ENCODE data around the gene VPS41.

VPS41 gene

DNA sequence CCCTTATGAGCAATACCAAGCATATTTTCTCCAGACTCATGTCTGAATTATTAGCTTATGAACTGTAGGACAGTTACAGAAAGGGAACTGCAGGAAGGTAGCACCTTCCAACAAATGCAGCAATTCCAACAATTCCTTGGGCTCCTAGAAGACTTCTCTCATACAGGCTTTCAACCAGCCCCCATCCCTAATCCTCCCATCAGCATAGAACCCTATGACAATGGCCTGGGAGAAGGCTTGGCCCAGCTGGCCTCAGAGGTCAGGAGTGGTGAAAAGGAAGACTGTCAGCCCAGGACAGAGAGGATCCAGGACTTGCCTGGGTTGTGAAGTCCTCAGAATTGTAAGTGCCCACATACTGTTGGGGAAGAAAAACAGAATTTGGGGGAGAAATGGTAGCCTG, 5.9 kb downstream of the VPS41 start:
- Histone ChIP-seq H3K9ac (ENCODE audit: low read depth, low read length, poor library complexity) (no peak overlapping the region), H3K4me2 (ENCODE audit: insufficient read depth, low read length, poor library complexity, severe bottlenecking) (no peak overlapping the region), H3K18ac (ENCODE audit: low read length) (no peak overlapping the region), H4K8ac (ENCODE audit: low read depth, low read length) (no peak overlapping the region), H3K4me1 (ENCODE audit: control insufficient read depth in 2 of 2, insufficient read depth in 1 of 2, low read depth in 1 of 2, low read length in 2 of 2) (peaks cover 9 to 13% of the 10 kb centered on the region in 2 donors), H2BK12ac (ENCODE audit: low read length) (no peak overlapping the region), H3K23ac (ENCODE audit: low read depth, low read length, poor library complexity) (no peak overlapping the region), H3K27me3 (ENCODE audit: control insufficient read depth in 3 of 3, insufficient read depth in 3 of 3, low read depth in 1 of 3, low read length in 3 of 3) (no peaks in the 10 kb centered on the region), H3K4ac (ENCODE audit: low read length) (no peak overlapping the region), H2BK5ac (ENCODE audit: low read length) (no peak overlapping the region), H3K27ac (replicated peaks; ENCODE audit: low read length) (peak overlapping the region; percentile 17), H3K36me3 (replicated peaks in 1 of 2; ENCODE audit: control insufficient read depth in 2 of 2, insufficient read depth in 2 of 2, low read length in 2 of 2) (no peaks in the 10 kb centered on the region), H3K14ac (ENCODE audit: low read length) (no peak overlapping the region), H3K4me3 (ENCODE audit: low read length in 2 of 2) (no peak overlapping the region), H3K79me1 (ENCODE audit: low read depth, low read length) (peaks cover 4% of the 10 kb centered on the region), H3K9me3 (replicated peaks in 1 of 2; ENCODE audit: control insufficient read depth in 2 of 2, insufficient read depth in 1 of 2, low read depth in 1 of 2, low read length in 2 of 2) (no peaks in the 10 kb centered on the region), H2BK120ac (ENCODE audit: low read depth, low read length) (no peak overlapping the region), H4K91ac (ENCODE audit: low read depth, low read length, poor library complexity) (no peak overlapping the region), H2BK15ac (ENCODE audit: low read length) (no peak overlapping the region), H2AFZ (ENCODE audit: low read length) (no peak overlapping the region), H2AK5ac (ENCODE audit: low read depth, low read length) (no peak overlapping the region)
- DNase-seq (ENCODE audit: low spot score) = no peak

DNA sequence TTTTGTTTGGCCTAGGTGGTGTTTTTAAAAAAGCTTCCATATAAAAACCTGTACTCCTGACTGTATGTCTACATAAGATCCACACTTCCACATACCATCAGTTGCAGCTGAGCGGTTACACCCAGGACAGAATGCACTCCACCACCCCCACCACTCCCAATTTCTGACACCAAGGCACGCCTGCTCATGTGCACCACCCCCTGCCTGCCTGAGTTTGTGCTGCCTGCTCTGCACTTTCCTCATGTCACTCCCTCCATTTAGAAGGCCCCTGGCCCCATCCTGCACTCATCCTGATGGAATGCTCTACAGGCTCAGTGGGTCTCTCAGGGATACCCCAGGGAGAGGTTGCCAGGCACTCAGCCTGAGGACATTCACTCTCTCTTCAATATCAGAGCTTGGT, 6.5 kb downstream of the VPS41 start:
- Histone ChIP-seq H2BK120ac (ENCODE audit: low read depth, low read length) (no peak overlapping the region), H3K14ac (ENCODE audit: low read length) (no peak overlapping the region), H3K23ac (ENCODE audit: low read depth, low read length, poor library complexity) (no peak overlapping the region), H3K4me3 (ENCODE audit: low read length in 2 of 2) (no peak overlapping the region), H2AFZ (ENCODE audit: low read length) (no peak overlapping the region), H3K27me3 (ENCODE audit: control insufficient read depth in 3 of 3, insufficient read depth in 3 of 3, low read depth in 1 of 3, low read length in 3 of 3) (no peaks in the 10 kb centered on the region), H3K27ac (replicated peaks; ENCODE audit: low read length) (no peak overlapping the region), H3K4me2 (ENCODE audit: insufficient read depth, low read length, poor library complexity, severe bottlenecking) (no peak overlapping the region), H4K91ac (ENCODE audit: low read depth, low read length, poor library complexity) (no peak overlapping the region), H3K4ac (ENCODE audit: low read length) (no peak overlapping the region), H2BK15ac (ENCODE audit: low read length) (no peak overlapping the region), H4K8ac (ENCODE audit: low read depth, low read length) (no peak overlapping the region), H2BK5ac (ENCODE audit: low read length) (no peak overlapping the region), H2AK5ac (ENCODE audit: low read depth, low read length) (no peak overlapping the region), H3K9me3 (replicated peaks in 1 of 2; ENCODE audit: control insufficient read depth in 2 of 2, insufficient read depth in 1 of 2, low read depth in 1 of 2, low read length in 2 of 2) (no peaks in the 10 kb centered on the region), H3K18ac (ENCODE audit: low read length) (peak overlapping the region; percentile 68), H2BK12ac (ENCODE audit: low read length) (no peak overlapping the region), H3K36me3 (replicated peaks in 1 of 2; ENCODE audit: control insufficient read depth in 2 of 2, insufficient read depth in 2 of 2, low read length in 2 of 2) (no peaks in the 10 kb centered on the region), H3K4me1 (ENCODE audit: control insufficient read depth in 2 of 2, insufficient read depth in 1 of 2, low read depth in 1 of 2, low read length in 2 of 2) (peaks cover 9 to 13% of the 10 kb centered on the region in 2 donors), H3K9ac (ENCODE audit: low read depth, low read length, poor library complexity) (no peak overlapping the region), H3K79me1 (ENCODE audit: low read depth, low read length) (peaks cover 4% of the 10 kb centered on the region)
- no CpG with 5 or more reads among the region's 2 CpGs for WGBS, 2 donors (ENCODE audit: extremely low coverage in 2 of 2, insufficient read length in 2 of 2, insufficient replicate concordance in 1 of 2)
- DNase-seq (ENCODE audit: low spot score) = no peak

DNA sequence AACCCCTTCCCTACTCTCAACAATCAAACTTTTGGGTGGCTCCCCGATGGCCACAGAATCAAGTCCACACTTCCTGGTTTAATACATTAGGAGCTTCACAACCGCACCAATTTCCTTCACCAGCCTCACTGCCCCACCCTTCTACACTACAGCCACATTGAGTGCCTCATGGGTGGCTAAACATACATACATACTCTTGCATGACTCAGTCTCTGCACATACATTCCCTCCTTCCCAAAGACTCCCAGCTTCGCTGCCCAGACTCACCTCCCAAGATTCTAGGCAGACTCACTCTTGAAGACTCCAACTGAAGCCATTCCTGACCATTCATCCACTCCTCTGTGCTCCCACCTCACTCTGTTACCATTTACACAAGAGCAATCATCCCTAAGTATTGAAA, 15.9 kb downstream of the VPS41 start:
- Histone ChIP-seq H3K4me3 (ENCODE audit: low read length in 2 of 2) (no peak overlapping the region), H3K14ac (ENCODE audit: low read length) (no peak overlapping the region), H3K79me1 (ENCODE audit: low read depth, low read length) (no peaks in the 10 kb centered on the region), H3K9ac (ENCODE audit: low read depth, low read length, poor library complexity) (no peak overlapping the region), H3K18ac (ENCODE audit: low read length) (no peak overlapping the region), H2BK15ac (ENCODE audit: low read length) (no peak overlapping the region), H4K8ac (ENCODE audit: low read depth, low read length) (no peak overlapping the region), H3K27ac (replicated peaks; ENCODE audit: low read length) (no peak overlapping the region), H3K36me3 (replicated peaks in 1 of 2; ENCODE audit: control insufficient read depth in 2 of 2, insufficient read depth in 2 of 2, low read length in 2 of 2) (peaks cover 5 to 26% of the 10 kb centered on the region in 2 donors), H3K4me1 (ENCODE audit: control insufficient read depth in 2 of 2, insufficient read depth in 1 of 2, low read depth in 1 of 2, low read length in 2 of 2) (no peaks in the 10 kb centered on the region), H3K4ac (ENCODE audit: low read length) (no peak overlapping the region), H3K23ac (ENCODE audit: low read depth, low read length, poor library complexity) (no peak overlapping the region), H3K27me3 (ENCODE audit: control insufficient read depth in 3 of 3, insufficient read depth in 3 of 3, low read depth in 1 of 3, low read length in 3 of 3) (no peaks in the 10 kb centered on the region), H3K9me3 (replicated peaks in 1 of 2; ENCODE audit: control insufficient read depth in 2 of 2, insufficient read depth in 1 of 2, low read depth in 1 of 2, low read length in 2 of 2) (no peaks in the 10 kb centered on the region), H2AFZ (ENCODE audit: low read length) (no peak overlapping the region), H2BK120ac (ENCODE audit: low read depth, low read length) (no peak overlapping the region), H3K4me2 (ENCODE audit: insufficient read depth, low read length, poor library complexity, severe bottlenecking) (no peak overlapping the region), H2BK5ac (ENCODE audit: low read length) (no peak overlapping the region), H2AK5ac (ENCODE audit: low read depth, low read length) (no peak overlapping the region), H2BK12ac (ENCODE audit: low read length) (no peak overlapping the region), H4K91ac (ENCODE audit: low read depth, low read length, poor library complexity) (no peak overlapping the region)
- DNase-seq (ENCODE audit: low spot score) = no peak
- no CpG with 5 or more reads among the region's 3 CpGs for whole genome bisulfite sequencing, 2 donors (ENCODE audit: extremely low coverage in 2 of 2, insufficient read length in 2 of 2, insufficient replicate concordance in 1 of 2)

DNA sequence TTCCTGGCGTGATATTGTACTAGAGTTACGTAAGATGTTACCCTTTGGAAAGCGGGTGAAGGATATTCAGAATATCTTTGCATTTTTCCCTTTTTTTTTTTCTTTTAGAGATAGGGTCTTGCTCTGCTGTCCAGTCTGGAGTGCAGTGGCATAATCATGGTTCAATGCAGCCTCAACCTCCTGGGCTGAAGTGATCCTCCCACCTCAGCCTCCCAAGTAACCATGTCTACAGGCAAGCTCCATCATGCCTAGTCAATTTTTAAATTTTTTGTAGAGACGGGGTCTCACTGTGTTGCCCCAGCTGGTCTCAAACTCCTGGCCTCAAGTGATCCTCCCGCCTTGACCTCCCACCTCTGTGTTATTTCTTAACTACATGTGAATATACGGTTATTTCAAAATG, 18.4 kb downstream of the VPS41 start:
- Histone ChIP-seq H3K23ac (ENCODE audit: low read depth, low read length, poor library complexity) (no peak overlapping the region), H4K91ac (ENCODE audit: low read depth, low read length, poor library complexity) (no peak overlapping the region), H2AFZ (ENCODE audit: low read length) (no peak overlapping the region), H3K4ac (ENCODE audit: low read length) (no peak overlapping the region), H3K36me3 (replicated peaks in 1 of 2; ENCODE audit: control insufficient read depth in 2 of 2, insufficient read depth in 2 of 2, low read length in 2 of 2) (peaks cover 3 to 18% of the 10 kb centered on the region in 2 donors), H3K4me3 (ENCODE audit: low read length in 2 of 2) (no peak overlapping the region), H3K14ac (ENCODE audit: low read length) (no peak overlapping the region), H3K4me1 (ENCODE audit: control insufficient read depth in 2 of 2, insufficient read depth in 1 of 2, low read depth in 1 of 2, low read length in 2 of 2) (no peaks in the 10 kb centered on the region), H3K79me1 (ENCODE audit: low read depth, low read length) (no peaks in the 10 kb centered on the region), H3K27ac (replicated peaks; ENCODE audit: low read length) (no peak overlapping the region), H3K9ac (ENCODE audit: low read depth, low read length, poor library complexity) (no peak overlapping the region), H2BK120ac (ENCODE audit: low read depth, low read length) (no peak overlapping the region), H2BK12ac (ENCODE audit: low read length) (no peak overlapping the region), H3K18ac (ENCODE audit: low read length) (no peak overlapping the region), H2BK5ac (ENCODE audit: low read length) (no peak overlapping the region), H2BK15ac (ENCODE audit: low read length) (no peak overlapping the region), H3K4me2 (ENCODE audit: insufficient read depth, low read length, poor library complexity, severe bottlenecking) (no peak overlapping the region), H2AK5ac (ENCODE audit: low read depth, low read length) (no peak overlapping the region), H3K9me3 (replicated peaks in 1 of 2; ENCODE audit: control insufficient read depth in 2 of 2, insufficient read depth in 1 of 2, low read depth in 1 of 2, low read length in 2 of 2) (peaks cover 0 to 3% of the 10 kb centered on the region in 2 donors), H4K8ac (ENCODE audit: low read depth, low read length) (no peak overlapping the region), H3K27me3 (ENCODE audit: control insufficient read depth in 3 of 3, insufficient read depth in 3 of 3, low read depth in 1 of 3, low read length in 3 of 3) (no peaks in the 10 kb centered on the region)
- DNase-seq (ENCODE audit: low spot score) = no peak
- WGBS, 2 donors (ENCODE audit: extremely low coverage in 2 of 2, insufficient read length in 2 of 2, insufficient replicate concordance in 1 of 2) = no CpG with 5 or more reads among the region's 6 CpGs

Measured in neuronal stem cell (in vitro differentiated cells).